Keratinocyte (primary cell): ENCODE results near the gene MIER3. TPM values are rescaled to one million over a fixed set of nuclear protein-coding genes. Genes with fewer than 3 reads are reported as not detected.

Source experiments
- DNase-seq: peaks from one replicate; pipeline ENCODE4 v3.0.0-alpha.2; 2011; ENCODE audit warnings: low read depth, missing footprints, low spot score
- FAIRE-seq: peaks from 2 replicates; lab custom pipeline; 2011; peaks lifted over from hg19 to GRCh38; lab: Jason Lieb, UNC
- H2AFZ ChIP-seq: 2 replicates; pipeline ENCODE4 v1.6.0; 2012; ENCODE audit warnings: low read length, control low read depth, inconsistent platforms; ENCODE audit not compliant: control insufficient read depth
- H3K27ac ChIP-seq: 2 replicates; pipeline ENCODE4 v1.5.1; 2011; ENCODE audit warnings: low read length; ENCODE audit not compliant: control insufficient read depth, insufficient read depth
- H3K27me3 ChIP-seq: 3 replicates; pipeline ENCODE4 v1.6.0; 2011; ENCODE audit warnings: low read length; ENCODE audit not compliant: control insufficient read depth, insufficient read depth; ENCODE audit errors: extremely low read depth
- H3K36me3 ChIP-seq, 2 experiments: 2 replicates in 1 of 2; 3 replicates in 1 of 2; pipeline ENCODE4 v1.5.1; 2011; ENCODE audit warnings: low read length in 2 of 2, mild to moderate bottlenecking in 1 of 2; ENCODE audit not compliant: control insufficient read depth in 2 of 2, insufficient read depth in 2 of 2; ENCODE audit errors: extremely low read depth in 1 of 2
- H3K4me1 ChIP-seq: 3 replicates; pipeline ENCODE4 v1.5.1; 2011; ENCODE audit warnings: low read length; ENCODE audit not compliant: control insufficient read depth, insufficient read depth; ENCODE audit errors: extremely low read depth
- H3K4me2 ChIP-seq: 3 replicates; pipeline ENCODE4 v1.6.0; 2011; ENCODE audit warnings: low read depth, low read length; ENCODE audit not compliant: control insufficient read depth, insufficient read depth; ENCODE audit errors: extremely low read depth
- H3K4me3 ChIP-seq, 3 experiments: fragments of 200-600 bp in 1 of 3; sonication (generic) in 1 of 3; 2 replicates in 2 of 3; 3 replicates in 1 of 3; pipeline ENCODE4 v1.5.1; 2011 to 2016; ENCODE audit warnings: low read length in 3 of 3, mild to moderate bottlenecking in 3 of 3, control low read depth in 2 of 3, inconsistent platforms in 1 of 3, low read depth in 1 of 3, mixed read lengths in 1 of 3, mixed run types in 1 of 3, moderate library complexity in 1 of 3; ENCODE audit not compliant: control insufficient read depth in 2 of 3, insufficient read depth in 2 of 3; ENCODE audit errors: extremely low read depth in 1 of 3
- H3K79me2 ChIP-seq: 2 replicates; pipeline ENCODE4 v1.6.0; 2012; ENCODE audit warnings: low read length; ENCODE audit not compliant: control insufficient read depth, insufficient read depth
- H3K9ac ChIP-seq: 3 replicates; pipeline ENCODE4 v1.6.0; 2011; ENCODE audit warnings: low read length; ENCODE audit not compliant: control insufficient read depth, insufficient read depth; ENCODE audit errors: extremely low read depth
- H3K9me1 ChIP-seq: 3 replicates; pipeline ENCODE4 v1.6.0; 2011; ENCODE audit warnings: low read length; ENCODE audit not compliant: control insufficient read depth, insufficient read depth; ENCODE audit errors: extremely low read depth
- H3K9me3 ChIP-seq: 2 replicates; pipeline ENCODE4 v1.5.1; 2012; ENCODE audit warnings: low read depth, low read length; ENCODE audit not compliant: control insufficient read depth
- H4K20me1 ChIP-seq: 3 replicates; pipeline ENCODE4 v1.6.0; 2011; ENCODE audit warnings: low read length; ENCODE audit not compliant: control insufficient read depth, insufficient read depth; ENCODE audit errors: extremely low read depth
- EZH2 ChIP-seq: IDR thresholded peaks from one replicate; pipeline ENCODE4 v1.6.1; 2012; ENCODE audit warnings: inconsistent platforms, mild to moderate bottlenecking, low read length, moderate library complexity
- dilution Hi-C: fragments of 300-500 bp; cut with MboI; formaldehyde crosslinking; loops from one replicate; pipeline ENCODE4 v1.7.0; 2020; ENCODE audit warnings: low sequenced_read_pairs; ENCODE audit not compliant: extremely low pct_ligation_motif_present
- polyA plus RNA-seq, 5 experiments: library from polyadenylated mRNA; depleted of rRNA in 3 of 5; stranded (reverse) in 3 of 5; stranded (forward) in 1 of 5; unstranded in 1 of 5; fragments of >200 nt; gene quantifications; 1 replicate in 1 of 5; 2 replicates in 3 of 5; 3 replicates in 1 of 5; pipeline versions ENCODE4 v1.2.1 to v1.2.3, GENCODE V29; 2011 to 2012; ENCODE audit warnings: missing spikeins in 2 of 5, low read depth in 1 of 5, low replicate concordance in 1 of 5
- TF ChIP-seq, protein P1 (sequence below), 3 experiments: IDR thresholded peaks in 1 of 3; conservative IDR thresholded peaks in 1 of 3; optimal IDR thresholded peaks in 1 of 3; 2 replicates in 2 of 3; 3 replicates in 1 of 3; pipeline versions ENCODE3 to v1.5.1; 2011; ENCODE audit warnings: low read length in 3 of 3, mild to moderate bottlenecking in 3 of 3, moderate library complexity in 2 of 3, control low read depth in 1 of 3, inconsistent platforms in 1 of 3; ENCODE audit not compliant: insufficient read depth in 2 of 3; ENCODE audit errors: extremely low read depth in 1 of 3

MIER3 gene
- polyA plus RNA-seq, 1 donor (not counting 4 experiments of a cell fraction or from before 2014, with no cell fraction given): 13.3 TPM

DNA sequence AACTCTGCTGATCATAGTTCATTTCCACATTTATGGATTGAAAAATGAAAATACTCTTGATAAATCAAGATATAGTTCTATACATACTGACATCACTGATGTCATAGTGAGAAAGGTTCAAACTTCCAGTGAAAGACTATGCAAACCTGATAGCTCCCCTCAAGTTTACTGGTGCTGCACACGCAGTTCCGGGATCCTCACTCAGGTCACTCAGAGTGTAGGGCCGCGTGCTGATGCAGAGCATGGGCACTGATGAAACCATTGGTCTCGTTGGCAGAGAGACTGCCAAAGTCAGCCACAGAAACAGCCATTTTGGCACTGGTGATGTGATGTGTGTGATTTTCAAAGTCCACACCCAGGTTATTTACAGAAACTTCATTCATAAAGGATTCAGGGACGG is 29.0 kb downstream of the MIER3 start:
- Histone ChIP-seq H3K9me3 (no peaks in the 10 kb centered on the region), H3K27ac (no peak overlapping the region), H2AFZ (no peak overlapping the region), H3K36me3 (peaks cover 8 to 17% of the 10 kb centered on the region in 2 experiments), H3K4me2 (no peak overlapping the region), H3K9ac (no peak overlapping the region), H4K20me1 (no peaks in the 10 kb centered on the region), H3K4me3 (no peak overlapping the region), H3K27me3 (no peaks in the 10 kb centered on the region), H3K9me1 (no peaks in the 10 kb centered on the region), H3K79me2 (no peaks in the 10 kb centered on the region), H3K4me1 (no peaks in the 10 kb centered on the region)
- FAIRE-seq (no peak), DNase-seq (no peak)
- dilution Hi-C loops: no loop called here
- TF ChIP-seq, protein P1, sequence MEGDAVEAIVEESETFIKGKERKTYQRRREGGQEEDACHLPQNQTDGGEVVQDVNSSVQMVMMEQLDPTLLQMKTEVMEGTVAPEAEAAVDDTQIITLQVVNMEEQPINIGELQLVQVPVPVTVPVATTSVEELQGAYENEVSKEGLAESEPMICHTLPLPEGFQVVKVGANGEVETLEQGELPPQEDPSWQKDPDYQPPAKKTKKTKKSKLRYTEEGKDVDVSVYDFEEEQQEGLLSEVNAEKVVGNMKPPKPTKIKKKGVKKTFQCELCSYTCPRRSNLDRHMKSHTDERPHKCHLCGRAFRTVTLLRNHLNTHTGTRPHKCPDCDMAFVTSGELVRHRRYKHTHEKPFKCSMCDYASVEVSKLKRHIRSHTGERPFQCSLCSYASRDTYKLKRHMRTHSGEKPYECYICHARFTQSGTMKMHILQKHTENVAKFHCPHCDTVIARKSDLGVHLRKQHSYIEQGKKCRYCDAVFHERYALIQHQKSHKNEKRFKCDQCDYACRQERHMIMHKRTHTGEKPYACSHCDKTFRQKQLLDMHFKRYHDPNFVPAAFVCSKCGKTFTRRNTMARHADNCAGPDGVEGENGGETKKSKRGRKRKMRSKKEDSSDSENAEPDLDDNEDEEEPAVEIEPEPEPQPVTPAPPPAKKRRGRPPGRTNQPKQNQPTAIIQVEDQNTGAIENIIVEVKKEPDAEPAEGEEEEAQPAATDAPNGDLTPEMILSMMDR (optimal IDR thresholded peaks at IDR 0.05 in 1 of 3, IDR thresholded peaks at IDR 0.05 in 1 of 3, conservative IDR thresholded peaks at IDR 0.05 in 1 of 3; ENCODE audit: extremely low read depth in 1 of 3, insufficient read depth in 2 of 3, low read length in 3 of 3): no peak
- no peak for TF ChIP-seq EZH2

DNA sequence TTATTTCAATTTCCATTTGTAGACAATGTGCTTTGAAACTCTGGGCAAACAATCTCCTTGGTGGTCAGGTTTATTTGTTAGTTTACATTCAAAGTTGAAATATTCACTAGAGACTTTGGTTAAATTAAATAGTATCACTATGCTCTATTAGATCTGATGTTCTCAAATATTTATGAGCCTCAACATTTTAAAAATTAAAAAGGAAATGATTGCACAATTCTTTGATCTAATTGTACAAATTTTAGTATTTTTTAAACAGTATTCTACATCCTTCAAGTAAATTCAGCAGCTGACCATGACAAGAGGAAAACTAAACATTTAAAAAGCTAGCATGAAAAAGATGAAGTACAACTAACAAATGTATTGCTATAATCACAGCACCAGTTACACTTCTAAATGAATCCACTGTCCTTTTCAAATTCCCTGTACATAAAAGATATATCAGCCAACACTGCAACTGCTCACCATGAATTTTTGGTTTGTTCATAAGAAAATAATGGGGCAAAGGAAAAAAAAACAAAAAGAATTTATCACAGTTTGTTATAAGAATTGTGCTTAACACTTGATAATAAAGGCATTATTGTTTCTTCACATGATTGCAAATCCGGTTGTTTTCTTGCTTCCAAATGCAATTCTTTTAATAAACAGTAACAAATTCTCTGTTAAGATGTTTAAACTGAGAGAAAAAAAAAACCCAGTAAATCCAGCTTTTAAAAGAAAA is 31.8 kb downstream of the MIER3 start:
- DNase-seq (no peak), FAIRE-seq (no peak)
- no peaks in the 10 kb centered on the region for H3K9me3 ChIP-seq
- H3K36me3 ChIP-seq: peaks cover 6 to 12% of the 10 kb centered on the region in 2 experiments
- H3K4me3 ChIP-seq: no peak overlapping the region
- H3K4me1 ChIP-seq: no peaks in the 10 kb centered on the region
- no peaks in the 10 kb centered on the region for H4K20me1 ChIP-seq
- no peak overlapping the region for H2AFZ ChIP-seq
- no peak overlapping the region for H3K9ac ChIP-seq
- no peaks in the 10 kb centered on the region for H3K27me3 ChIP-seq
- no peaks in the 10 kb centered on the region for H3K79me2 ChIP-seq
- TF ChIP-seq EZH2: no peak
- TF ChIP-seq, protein P1 (optimal IDR thresholded peaks at IDR 0.05 in 1 of 3, IDR thresholded peaks at IDR 0.05 in 1 of 3, conservative IDR thresholded peaks at IDR 0.05 in 1 of 3; ENCODE audit: extremely low read depth in 1 of 3, insufficient read depth in 2 of 3, low read length in 3 of 3): no peak
- H3K9me1 ChIP-seq: no peaks in the 10 kb centered on the region
- no peak overlapping the region for H3K27ac ChIP-seq
- H3K4me2 ChIP-seq: no peak overlapping the region
- dilution Hi-C loops: no loop called here
